Uterus (tissue), 2 donors: ENCODE measurements around the gene FHAD1.

Experiments used
- CTCF ChIP-seq, 4 experiments: fragments of 200-600 bp in 2 of 4; fragments of 450-650 bp in 2 of 4; sonication (generic) in 2 of 4; IDR thresholded peaks; one replicate each; pipeline ENCODE4 v1.5.1; 2016 to 2019; ENCODE audit warnings: antibody characterized with exemption in 4 of 4, mild to moderate bottlenecking in 2 of 4, moderate library complexity in 1 of 4
- POLR2A ChIP-seq, 2 donors: fragments of 450-650 bp; IDR thresholded peaks; one replicate each; pipeline ENCODE4 v1.6.1; 2016; ENCODE audit warnings: antibody characterized with exemption in 2 of 2, mild to moderate bottlenecking in 1 of 2, moderate library complexity in 1 of 2

GRCh38 chr1:15310544-15310943, 63.5 kb downstream of the FHAD1 start:
- TF ChIP-seq CTCF (IDR thresholded peaks at IDR 0.05) (no peak), POLR2A (IDR thresholded peaks at IDR 0.05) (no peak)
